Left hindlimb (tissue), 1 donor: ENCODE data around the gene SMCP.

ENCODE experiments used
- DNase-seq: peaks from one replicate; pipeline ENCODE4 v3.0.0-alpha.2; 2018

The SMCP gene, protein sequence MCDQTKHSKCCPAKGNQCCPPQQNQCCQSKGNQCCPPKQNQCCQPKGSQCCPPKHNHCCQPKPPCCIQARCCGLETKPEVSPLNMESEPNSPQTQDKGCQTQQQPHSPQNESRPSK

GRCh38 chr1:152878042-152878441, at the start of gene SMCP:
Gene SMCP, plus strand, starts transcription at chr1:152878322. Its CDS starts 6,101 bp downstream, at chr1:152884423.
- no peak for DNase-seq

DNA sequence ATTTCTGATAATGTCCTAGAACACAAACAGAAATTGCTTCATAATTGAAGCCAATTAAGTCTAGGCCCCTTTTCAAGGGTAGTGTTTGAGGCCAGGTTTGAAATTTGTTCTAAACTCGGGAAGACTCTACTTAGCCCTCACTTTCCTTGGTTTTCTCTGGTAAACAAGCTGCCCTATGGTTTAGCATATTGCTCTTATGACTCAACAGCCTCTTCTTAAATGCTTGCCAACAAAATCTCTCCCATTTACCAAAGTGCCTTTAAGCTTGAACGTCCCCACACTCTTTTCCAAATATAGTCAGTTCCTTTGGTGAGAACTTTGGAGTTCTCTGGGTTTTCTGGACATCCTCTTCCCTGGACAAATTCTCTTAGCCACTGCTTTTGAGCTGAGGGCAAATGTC, 41.3 kb upstream of the SMCP start:
- no peak for DNase-seq

GRCh38 chr1:152842556-152842955, 35.6 kb upstream of the SMCP start, which contains the start of gene LCE6A:
Gene LCE6A, plus strand, starts transcription at chr1:152842856. Its CDS starts 665 bp downstream, at chr1:152843521.
- DNase-seq, result no peak

GRCh38 chr1:152855661-152856060, 22.5 kb upstream of the SMCP start:
- no peak for DNase-seq

DNA sequence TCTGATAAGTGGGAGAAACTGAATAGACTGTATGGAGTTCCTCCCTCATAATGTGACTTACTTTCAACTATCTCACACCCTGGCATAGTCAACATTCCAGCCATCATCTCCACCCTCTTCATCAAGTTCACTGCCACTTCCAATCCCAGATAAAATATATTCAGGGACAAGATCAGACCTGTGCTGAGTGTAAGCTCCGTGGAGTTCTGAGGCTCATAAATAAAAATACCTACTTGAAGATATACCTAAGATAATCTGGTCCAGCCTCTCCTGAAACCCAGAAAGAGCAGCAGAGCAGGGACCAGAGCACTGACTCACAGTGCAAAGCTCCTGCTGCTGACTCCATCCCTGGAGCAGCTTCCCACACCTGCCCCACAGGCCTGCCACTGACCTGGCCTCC, 20.1 kb upstream of the SMCP start:
- no peak for DNase-seq

DNA sequence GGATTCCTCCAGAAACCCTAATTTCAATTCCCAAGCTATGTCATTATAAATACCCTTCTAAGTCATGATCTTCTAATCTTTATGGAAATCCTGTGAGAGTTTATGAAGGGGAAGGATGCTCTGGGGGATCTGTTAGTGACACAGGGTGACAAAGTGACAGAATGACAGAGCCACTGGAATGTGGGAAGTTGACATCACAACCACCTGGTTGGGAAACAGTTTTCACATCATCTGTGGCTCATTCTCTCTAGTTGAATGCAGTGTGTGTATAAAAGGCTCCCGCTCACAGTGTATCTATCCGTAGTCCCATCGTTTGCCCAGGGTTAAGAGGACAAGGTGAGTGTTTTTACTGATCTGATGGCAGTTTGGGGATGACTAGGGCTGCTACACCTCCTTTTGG, 18.4 kb upstream of the SMCP start, which contains the start of gene LCE7A:
TSS of gene LCE7A (plus strand) at position 301 of the 400 bp plus-strand sequence. CDS start 702 bp downstream, outside the sequence.
- DNase-seq, result no peak

- no peak for DNase-seq
Observed at GRCh38 chr1:152860129-152860528, 18.0 kb upstream of the SMCP start.

DNA sequence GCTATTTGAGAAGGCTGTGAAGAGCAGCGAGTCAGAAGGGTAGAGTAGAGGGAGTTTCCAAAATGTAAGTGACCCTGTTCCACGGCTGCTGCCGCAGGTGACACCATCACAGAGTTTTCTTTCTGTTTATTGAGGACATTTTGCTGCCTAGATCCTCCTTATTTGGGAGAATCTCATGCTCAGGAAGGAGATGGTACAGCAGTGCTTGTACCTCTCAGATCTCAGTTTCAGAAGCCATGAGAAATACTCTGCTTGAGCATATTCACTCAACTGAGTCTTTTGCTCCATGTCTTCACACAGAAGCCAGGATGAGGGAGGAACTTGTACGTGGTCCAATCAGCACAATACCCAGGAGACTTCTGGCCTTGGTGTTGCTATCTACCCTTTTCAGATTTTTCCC, 16.7 kb upstream of the SMCP start:
- DNase-seq, result no peak

DNA sequence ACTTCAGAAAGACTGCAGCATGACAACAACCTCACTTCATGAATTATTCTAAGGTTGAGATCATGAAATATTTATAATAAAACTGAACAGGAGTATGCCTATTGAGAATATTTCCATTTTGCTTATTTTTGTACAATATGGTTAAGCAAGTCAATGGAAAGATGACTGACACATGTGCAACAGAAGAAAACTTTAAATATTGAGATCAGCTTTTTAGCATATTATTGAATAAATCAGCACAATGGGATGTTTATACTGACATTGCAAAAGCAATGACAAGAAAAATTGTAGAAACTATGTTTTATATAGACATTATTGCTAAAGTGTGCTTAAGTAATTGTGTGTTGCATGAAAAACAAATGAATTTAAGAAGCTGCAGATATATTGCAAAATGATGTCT, 13.7 kb upstream of the SMCP start:
- DNase-seq, result no peak

DNA sequence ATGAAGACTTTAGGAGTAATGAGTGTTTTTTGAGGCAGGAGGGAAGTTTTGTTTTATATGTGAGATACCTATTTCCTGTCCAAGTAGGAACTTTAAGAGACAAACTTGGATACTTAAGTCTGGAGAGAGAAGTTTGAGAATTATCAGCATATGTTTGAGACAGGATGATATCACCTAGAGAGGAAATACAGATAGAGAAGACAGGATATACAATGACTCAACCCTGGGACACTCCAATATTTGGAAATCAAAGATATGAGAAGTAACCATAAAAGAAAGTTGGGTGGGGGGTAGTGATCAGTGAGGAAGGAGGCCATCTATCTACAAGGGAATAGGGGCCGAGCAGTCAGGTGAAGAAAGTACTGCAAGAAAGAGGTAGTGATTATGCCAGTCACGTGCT, 11.8 kb upstream of the SMCP start:
- DNase-seq, result no peak

DNA sequence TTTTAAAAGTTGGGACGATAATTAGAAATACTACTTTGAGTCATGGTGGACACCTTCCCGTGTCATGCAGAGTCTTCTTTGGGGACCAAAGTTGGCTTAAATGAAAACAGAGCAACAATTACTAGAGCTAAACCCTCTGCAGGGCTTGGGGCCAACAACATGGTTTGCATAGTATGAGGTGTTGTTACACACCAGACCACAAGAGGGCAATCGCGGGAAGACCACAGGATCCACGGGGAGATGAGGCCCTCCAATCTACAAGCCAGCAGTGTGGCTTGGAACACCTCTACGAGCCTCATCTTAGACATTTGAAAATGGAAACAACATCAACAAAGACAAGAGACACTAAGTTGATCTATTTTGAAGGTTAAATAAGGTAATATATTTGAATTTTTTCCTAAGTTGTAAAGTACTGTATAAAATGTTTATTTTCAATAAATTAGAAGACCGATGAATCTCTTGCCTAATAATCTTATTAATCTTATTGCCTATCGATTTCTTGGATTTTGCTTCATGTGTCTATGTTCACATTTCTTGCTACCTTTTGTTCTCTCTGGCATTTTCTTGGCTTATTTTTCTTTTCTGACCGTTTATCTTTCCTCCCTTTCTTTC, 8.2 kb upstream of the SMCP start:
- DNase-seq, result no peak

DNA sequence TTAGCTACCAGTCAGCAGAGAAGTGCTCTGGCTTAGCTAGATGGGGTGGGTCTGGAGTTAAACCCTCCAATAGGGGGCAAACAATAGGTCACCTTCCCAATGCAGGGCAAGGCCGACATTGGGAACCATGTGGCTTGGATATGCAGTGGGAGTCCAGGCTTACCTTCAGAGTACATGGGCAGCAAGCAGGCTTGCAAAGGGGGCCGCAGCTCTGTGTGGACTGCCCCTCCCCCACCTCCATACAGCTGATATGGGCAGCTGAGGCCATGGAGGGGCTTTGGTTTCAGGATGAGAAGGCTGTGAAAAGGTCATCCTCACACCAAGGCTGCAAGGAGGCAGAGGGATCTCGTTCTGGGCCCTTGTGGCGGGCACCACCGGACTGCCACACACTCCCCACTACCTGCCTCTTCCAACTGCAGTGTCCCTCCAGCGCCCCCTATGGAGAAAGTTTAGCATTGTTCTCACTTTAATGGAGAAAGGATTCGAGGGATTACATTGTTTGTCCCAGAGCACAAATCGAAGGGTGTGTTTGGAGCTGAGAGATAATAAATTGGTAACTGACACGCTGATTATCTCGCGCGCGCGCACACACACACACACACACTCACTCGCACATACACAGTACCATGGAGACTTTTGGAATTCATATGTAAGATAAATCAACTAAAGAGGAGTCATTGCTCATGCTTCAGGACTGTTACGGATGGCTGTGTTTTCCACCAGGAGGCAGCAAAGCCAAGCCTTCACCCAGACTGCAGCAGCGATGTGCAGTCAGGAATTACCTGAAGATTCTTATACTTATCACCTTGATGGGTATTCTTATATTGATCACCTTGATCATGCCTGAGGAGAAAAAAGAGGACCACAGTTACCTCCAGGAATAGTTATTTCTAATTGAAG, 7.0 kb upstream of the SMCP start:
- no peak for DNase-seq

DNA sequence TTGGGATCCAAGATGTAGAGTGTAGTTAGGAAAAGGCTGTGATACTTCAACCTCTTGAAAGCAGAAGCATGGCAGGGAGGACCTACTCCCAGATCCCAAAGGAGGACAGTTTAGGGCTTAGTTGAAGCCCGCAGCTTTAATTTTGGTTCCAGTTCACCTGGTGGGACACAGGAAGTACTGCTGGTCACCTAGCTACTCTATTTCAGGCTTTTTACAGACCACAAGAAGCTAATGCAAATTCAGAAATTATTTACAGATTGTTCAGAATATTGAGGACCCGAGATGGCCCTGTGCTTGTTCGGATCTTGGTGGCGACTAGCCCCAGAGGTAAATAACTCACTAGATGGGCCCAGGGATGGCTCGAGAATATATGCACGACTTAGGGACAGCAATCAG, 6.4 kb upstream of the SMCP start:
- DNase-seq, result no peak

DNA sequence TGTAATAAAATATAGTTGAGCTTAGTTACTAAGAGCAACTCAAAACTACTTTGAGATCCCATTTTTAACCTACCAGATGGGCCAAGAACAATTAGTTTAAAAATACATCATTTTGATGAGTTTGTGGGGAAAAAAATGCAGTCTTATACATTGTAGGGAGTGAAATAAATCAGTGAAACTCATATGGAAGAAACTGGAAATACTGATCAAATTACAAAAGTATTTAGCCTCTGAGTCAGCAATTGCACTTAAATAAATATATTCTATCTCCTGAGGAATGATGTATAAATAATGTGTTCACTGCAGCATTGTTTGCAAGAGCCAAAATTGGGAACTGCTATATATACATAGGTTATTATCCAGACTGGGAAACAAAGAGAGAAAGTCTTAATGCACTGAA, 4.6 kb upstream of the SMCP start:
- no peak for DNase-seq

GRCh38 chr1:152876827-152877226, 1.3 kb upstream of the SMCP start:
- DNase-seq, result no peak

DNA sequence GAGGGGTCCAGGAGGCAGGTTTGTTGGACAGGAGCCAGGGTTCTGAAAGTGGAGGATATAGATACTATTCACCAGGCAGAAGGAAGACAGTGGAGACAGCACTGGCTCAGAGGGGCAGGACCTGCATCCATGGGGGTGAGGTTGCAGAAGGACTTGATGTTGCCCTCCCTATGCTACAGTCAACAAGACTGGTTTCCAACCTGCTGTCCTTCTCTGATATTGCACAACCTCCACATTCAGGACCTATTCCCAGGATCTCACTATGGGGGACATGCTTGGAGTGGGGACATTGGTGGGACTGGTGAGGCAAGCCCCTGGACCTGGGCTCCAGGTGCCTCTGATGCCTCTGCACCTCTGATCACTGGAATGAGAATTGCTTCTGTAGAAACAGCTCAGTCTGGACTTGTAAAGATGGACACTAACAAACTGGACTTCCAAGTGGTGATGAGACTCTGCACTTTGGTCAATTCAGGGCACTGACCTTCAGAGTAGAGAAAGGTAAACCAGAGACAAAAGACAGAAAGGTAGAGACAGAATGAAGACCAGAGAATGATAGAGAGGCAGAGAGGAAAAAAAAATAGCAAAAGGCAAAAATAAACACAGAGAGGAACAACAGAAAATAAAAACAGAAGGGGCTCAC, 1.6 kb downstream of the SMCP start:
- DNase-seq, result no peak

DNA sequence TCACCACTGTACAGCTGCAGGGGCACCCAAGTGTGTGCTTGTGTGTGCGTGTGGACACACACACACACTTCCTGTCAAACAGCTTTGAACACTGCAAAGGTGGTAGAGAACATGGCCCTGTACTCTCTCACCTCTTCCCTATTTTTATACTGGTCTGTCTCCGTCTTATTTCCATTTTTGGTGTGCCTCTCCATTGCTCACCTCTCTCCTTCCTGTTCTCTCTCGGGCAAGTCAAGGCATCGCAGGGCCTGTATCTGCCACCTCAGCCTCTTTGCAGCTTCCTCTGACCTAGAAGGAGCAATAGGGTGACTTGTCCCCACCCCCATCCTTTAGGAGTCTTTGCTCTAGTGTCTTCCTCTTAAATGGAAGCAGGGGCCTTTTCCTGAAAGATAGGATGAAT, 2.2 kb downstream of the SMCP start:
- DNase-seq, result no peak

GRCh38 chr1:152880907-152881306, 2.8 kb downstream of the SMCP start:
- no peak for DNase-seq

GRCh38 chr1:152884085-152884484, 6.0 kb downstream of the SMCP start:
- no peak for DNase-seq

DNA sequence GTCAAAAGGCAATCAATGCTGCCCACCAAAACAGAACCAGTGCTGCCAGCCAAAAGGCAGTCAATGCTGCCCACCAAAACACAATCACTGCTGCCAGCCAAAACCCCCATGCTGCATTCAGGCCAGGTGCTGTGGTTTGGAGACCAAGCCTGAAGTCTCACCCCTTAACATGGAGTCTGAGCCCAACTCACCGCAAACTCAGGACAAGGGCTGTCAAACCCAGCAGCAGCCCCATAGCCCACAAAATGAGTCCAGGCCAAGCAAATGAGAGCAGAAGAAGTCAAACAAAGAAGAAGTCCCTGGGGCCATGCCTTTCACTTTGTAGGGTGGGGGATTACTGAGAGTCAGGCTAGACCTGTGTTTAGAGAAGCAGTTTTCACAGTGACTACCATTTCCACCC, 6.4 kb downstream of the SMCP start:
- no peak for DNase-seq

GRCh38 chr1:152884966-152885624, 7.0 kb downstream of the SMCP start:
- DNase-seq, result no peak

DNA sequence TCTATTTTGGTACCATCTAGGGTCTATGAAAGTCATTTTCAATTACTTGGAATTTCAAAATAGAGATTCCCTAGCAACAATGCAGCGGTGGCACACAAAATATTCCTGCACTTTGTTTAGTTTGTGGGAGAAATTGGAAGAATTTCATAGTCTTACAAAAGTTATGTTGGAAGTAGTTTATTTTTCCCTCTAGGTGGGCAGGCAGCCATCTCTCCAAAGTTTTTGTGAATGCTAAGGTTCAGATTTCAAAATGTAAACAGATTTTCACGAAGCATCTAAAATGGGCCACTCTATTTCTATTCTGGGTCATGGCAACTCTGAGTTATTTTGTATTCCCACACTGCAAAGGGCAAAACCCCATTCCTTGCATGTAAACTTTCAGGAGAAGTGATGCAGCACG, 8.0 kb downstream of the SMCP start:
- no peak for DNase-seq
